ENCODE results near the gene CMKLR1.

CMKLR1 gene

GRCh38 chr12:108297424-108297823, 41.7 kb downstream of the CMKLR1 start:
- no peak for DNase-seq (ENCODE audit: low read depth)
- no peak for TF ChIP-seq CTCF (IDR thresholded peaks at IDR 0.05; ENCODE audit: insufficient read depth, low read depth, low read length, missing control alignments)
- no peak overlapping the region for H3K4me3 ChIP-seq (ENCODE audit: low read length)

DNA sequence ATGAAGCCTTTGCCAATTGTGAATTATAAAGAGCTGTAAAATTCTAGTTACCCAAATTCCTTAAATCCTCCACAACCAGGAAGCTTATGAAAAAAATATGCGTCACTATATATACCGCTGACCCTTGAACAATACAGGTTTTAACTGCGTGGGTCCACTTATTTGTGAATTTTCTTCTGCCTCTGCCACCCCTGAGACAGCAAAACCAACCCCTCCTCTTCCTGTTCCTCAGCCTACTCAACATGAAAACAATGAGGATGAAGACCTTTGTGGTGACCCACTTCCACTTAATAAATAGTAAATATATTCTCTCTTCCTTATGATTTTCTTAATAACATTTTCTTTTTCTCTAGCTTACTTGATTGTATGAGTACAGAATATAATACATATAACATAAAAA, 42.2 kb downstream of the CMKLR1 start:
- TF ChIP-seq CTCF (IDR thresholded peaks at IDR 0.05; ENCODE audit: insufficient read depth, low read depth, low read length, missing control alignments) = no peak
- no peak overlapping the region for H3K4me3 ChIP-seq (ENCODE audit: low read length)
- DNase-seq (ENCODE audit: low read depth) = no peak

DNA sequence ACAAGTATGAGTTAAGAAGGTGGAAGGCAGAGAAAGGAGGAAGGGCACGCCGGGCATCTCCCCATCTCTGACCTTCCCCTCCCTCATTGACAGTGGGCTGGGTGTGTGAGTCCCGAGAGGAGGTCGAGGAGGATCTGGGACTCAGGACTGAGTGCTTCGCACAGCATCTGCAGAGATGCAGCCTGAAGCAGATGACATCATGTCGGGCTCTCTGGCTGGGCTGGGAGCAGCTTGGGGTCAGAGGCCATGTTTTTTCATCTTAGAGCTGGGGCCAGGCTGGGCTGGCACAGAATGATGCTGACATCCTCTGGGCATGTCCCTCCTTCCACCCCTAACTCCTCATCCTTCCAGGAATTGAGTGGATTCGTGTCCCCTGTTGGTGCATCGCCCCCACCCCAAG, 43.5 kb downstream of the CMKLR1 start:
- no peak for DNase-seq (ENCODE audit: low read depth)
- no peak overlapping the region for H3K4me3 ChIP-seq (ENCODE audit: low read length)
- no peak for TF ChIP-seq CTCF (IDR thresholded peaks at IDR 0.05; ENCODE audit: insufficient read depth, low read depth, low read length, missing control alignments)

GRCh38 chr12:108289350-108290161, 49.6 kb downstream of the CMKLR1 start:
- H3K4me3 ChIP-seq (ENCODE audit: low read length) = no peak overlapping the region
- DNase-seq (ENCODE audit: low read depth) = no peak
- no peak for TF ChIP-seq CTCF (IDR thresholded peaks at IDR 0.05; ENCODE audit: insufficient read depth, low read depth, low read length, missing control alignments)

GRCh38 chr12:108287227-108287626, 51.9 kb downstream of the CMKLR1 start:
- H3K4me3 ChIP-seq (ENCODE audit: low read length) = no peak overlapping the region
- TF ChIP-seq CTCF (IDR thresholded peaks at IDR 0.05; ENCODE audit: insufficient read depth, low read depth, low read length, missing control alignments) = no peak
- no peak for DNase-seq (ENCODE audit: low read depth)

DNA sequence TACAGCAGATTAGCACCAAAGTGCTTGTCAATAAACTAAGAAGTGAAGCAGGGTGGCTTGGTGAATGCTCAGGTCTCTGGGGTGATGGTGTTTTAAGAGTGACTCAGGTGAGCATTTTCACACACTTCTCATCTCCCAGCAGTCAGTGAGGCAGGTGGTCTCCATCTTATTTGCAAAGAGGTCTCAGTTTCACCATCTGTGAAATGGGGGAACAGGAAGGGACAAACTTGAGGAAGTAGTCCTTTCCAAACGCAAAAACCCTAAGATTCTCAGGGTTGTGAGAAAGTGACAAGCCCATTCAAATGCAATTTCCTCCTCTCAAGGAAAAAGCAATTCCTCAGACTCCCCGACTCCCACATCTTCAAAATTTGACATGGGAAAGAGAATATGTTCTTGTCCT, 54.1 kb downstream of the CMKLR1 start:
- DNase-seq (ENCODE audit: low read depth) = no peak
- no peak for TF ChIP-seq CTCF (IDR thresholded peaks at IDR 0.05; ENCODE audit: insufficient read depth, low read depth, low read length, missing control alignments)
- no peak overlapping the region for H3K4me3 ChIP-seq (ENCODE audit: low read length)

DNA sequence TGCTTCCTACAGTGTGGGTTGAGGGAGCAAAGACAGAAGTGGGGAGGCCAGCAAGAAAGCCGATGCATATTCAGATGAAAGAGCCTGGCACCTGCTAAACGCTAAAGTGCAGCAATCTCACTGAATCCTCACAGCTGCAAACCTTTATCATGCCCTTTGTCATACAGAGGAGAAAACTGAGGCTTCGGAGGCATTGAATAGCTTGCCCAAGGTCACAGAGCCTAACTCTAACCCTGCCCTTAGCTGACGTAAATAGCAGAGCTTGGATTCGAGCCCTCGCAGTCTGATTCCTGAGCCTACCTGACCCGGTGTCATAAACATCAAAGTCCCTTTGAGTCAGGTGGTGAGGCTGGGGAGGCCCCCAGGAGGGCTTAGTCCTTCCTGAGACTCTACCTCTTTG, 54.9 kb downstream of the CMKLR1 start:
- DNase-seq (ENCODE audit: low read depth) = no peak
- no peak overlapping the region for H3K4me3 ChIP-seq (ENCODE audit: low read length)
- TF ChIP-seq CTCF (IDR thresholded peaks at IDR 0.05; ENCODE audit: insufficient read depth, low read depth, low read length, missing control alignments) = no peak
